Measurements from ENCODE around the gene KDM4C.

Gene KDM4C

GRCh38 chr9:6909181-6909580 lies 151.4 kb downstream of the KDM4C start:
- no peak for DNase-seq

- DNase-seq: no peak
Measured at GRCh38 chr9:6910032-6910431, 152.3 kb downstream of the KDM4C start.

GRCh38 chr9:6910497-6910896 lies 152.7 kb downstream of the KDM4C start:
- no peak for DNase-seq

GRCh38 chr9:6911901-6912638 lies 154.3 kb downstream of the KDM4C start:
- no peak for DNase-seq

GRCh38 chr9:6915635-6916034 lies 157.9 kb downstream of the KDM4C start:
- DNase-seq: no peak

GRCh38 chr9:6917162-6917561 lies 159.4 kb downstream of the KDM4C start:
- DNase-seq: no peak

- DNase-seq: no peak
Measured at GRCh38 chr9:6920041-6920440, 162.3 kb downstream of the KDM4C start.

GRCh38 chr9:6921315-6921714 lies 163.5 kb downstream of the KDM4C start:
- no peak for DNase-seq

GRCh38 chr9:6922124-6922676 lies 164.4 kb downstream of the KDM4C start:
- no peak for DNase-seq

GRCh38 chr9:6922680-6923079 lies 164.9 kb downstream of the KDM4C start:
- no peak for DNase-seq

GRCh38 chr9:6923086-6923485 lies 165.3 kb downstream of the KDM4C start:
- no peak for DNase-seq

- DNase-seq: no peak
Measured at GRCh38 chr9:6924149-6924548, 166.4 kb downstream of the KDM4C start.

- no peak for DNase-seq
Measured at GRCh38 chr9:6924988-6925563, 167.3 kb downstream of the KDM4C start.

GRCh38 chr9:6925836-6926235 lies 168.1 kb downstream of the KDM4C start:
- no peak for DNase-seq

- DNase-seq: no peak
Measured at GRCh38 chr9:6926436-6926835, 168.7 kb downstream of the KDM4C start.

- DNase-seq: no peak
Measured at GRCh38 chr9:6927838-6928237, 170.1 kb downstream of the KDM4C start.

GRCh38 chr9:6928863-6929262 lies 171.1 kb downstream of the KDM4C start:
- no peak for DNase-seq

- no peak for DNase-seq
Measured at GRCh38 chr9:6929441-6930215, 171.9 kb downstream of the KDM4C start.

GRCh38 chr9:6930827-6931226 lies 173.1 kb downstream of the KDM4C start:
- DNase-seq: no peak

GRCh38 chr9:6931913-6932312 lies 174.1 kb downstream of the KDM4C start:
- no peak for DNase-seq

GRCh38 chr9:6936103-6936502 lies 178.3 kb downstream of the KDM4C start:
- no peak for DNase-seq

- DNase-seq: no peak
Measured at GRCh38 chr9:6937209-6937608, 179.4 kb downstream of the KDM4C start.

- no peak for DNase-seq
Measured at GRCh38 chr9:6938447-6938846, 180.7 kb downstream of the KDM4C start.

- no peak for DNase-seq
Measured at GRCh38 chr9:6938873-6939272, 181.1 kb downstream of the KDM4C start.

Data from NCI-H1436 treated with DMSO at 0.1 percent for 48 hours (cell line).